Neural cell (in vitro differentiated cells): ENCODE measurements around the gene UCMA. TPM values are rescaled to one million over a fixed set of nuclear protein-coding genes. Genes with fewer than 3 reads are reported as not detected.

ENCODE experiments used
- H2AFZ ChIP-seq: fragments of 200-600, 300-800 bp; sonication (generic), shearing (Covaris generic); 2 replicates; pipeline ENCODE4 v1.6.0; 2014; ENCODE audit warnings: low read depth, mild to moderate bottlenecking, antibody characterized with exemption, low read length, moderate library complexity
- H3F3A ChIP-seq: fragments of 200-600 bp; shearing (Covaris generic); 2 replicates; pipeline ENCODE4 v1.6.1; 2016; ENCODE audit warnings: mild to moderate bottlenecking, moderate library complexity, mixed read lengths, antibody characterized with exemption, low read length; ENCODE audit not compliant: insufficient read depth, poor library complexity, severe bottlenecking
- H3K27ac ChIP-seq: fragments of 200-600, 300-800 bp; sonication (generic), shearing (Covaris generic); 2 replicates; pipeline ENCODE4 v1.5.1; 2014; ENCODE audit warnings: mild to moderate bottlenecking, low read length, moderate library complexity
- H3K27me3 ChIP-seq: fragments of 300-800, 200-600 bp; sonication (generic), shearing (Covaris generic); 2 replicates; pipeline ENCODE4 v1.6.0; 2014; ENCODE audit warnings: mild to moderate bottlenecking, low read depth, low read length, moderate library complexity; ENCODE audit not compliant: insufficient read depth
- H3K36me3 ChIP-seq: fragments of 300-800, 200-600 bp; sonication (generic), shearing (Covaris generic); 2 replicates; pipeline ENCODE4 v1.5.1; 2014; ENCODE audit warnings: mild to moderate bottlenecking, antibody characterized with exemption, low read length, moderate library complexity; ENCODE audit not compliant: insufficient read depth
- H3K4me2 ChIP-seq: fragments of 300-800, 200-600 bp; sonication (generic), shearing (Covaris generic); 2 replicates; pipeline ENCODE4 v1.6.0; 2014; ENCODE audit warnings: mild to moderate bottlenecking, low read length
- H3K4me3 ChIP-seq: fragments of 300-800, 200-600 bp; sonication (generic), shearing (Covaris generic); 2 replicates; pipeline ENCODE4 v1.5.1; 2014; ENCODE audit warnings: mild to moderate bottlenecking, low read length, moderate library complexity
- H3K79me2 ChIP-seq: fragments of 200-600 bp; shearing (Covaris generic); replicated peaks from 2 replicates; pipeline ENCODE4 v1.6.0; 2014; ENCODE audit warnings: mild to moderate bottlenecking, low read length, moderate library complexity; ENCODE audit not compliant: insufficient read depth
- H3K9ac ChIP-seq: fragments of 300-800, 200-600 bp; sonication (generic), shearing (Covaris generic); 2 replicates; pipeline ENCODE4 v1.6.1; 2016; ENCODE audit warnings: mild to moderate bottlenecking, low read length, mixed read lengths
- H3K9me2 ChIP-seq: fragments of 200-600 bp; shearing (Covaris generic); 2 replicates; pipeline ENCODE4 v1.6.1; 2016; ENCODE audit warnings: mild to moderate bottlenecking, low read length, mixed read lengths; ENCODE audit not compliant: insufficient read depth
- H3K9me3 ChIP-seq: fragments of 200-600, 300-800 bp; sonication (generic), shearing (Covaris generic); 2 replicates; pipeline ENCODE4 v1.6.1; 2016; ENCODE audit warnings: mild to moderate bottlenecking, mixed run types, low read length, moderate library complexity, mixed read lengths
- H4K20me1 ChIP-seq: fragments of 200-600 bp; shearing (Covaris generic); 2 replicates; pipeline ENCODE4 v1.6.1; 2016; ENCODE audit warnings: mild to moderate bottlenecking, mixed run types; ENCODE audit not compliant: insufficient read depth
- CTCF ChIP-seq: fragments of 450-650 bp; IDR thresholded peaks from 2 replicates; pipeline ENCODE4 v1.5.1; 2014; ENCODE audit warnings: antibody characterized with exemption, mild to moderate bottlenecking, moderate library complexity; ENCODE audit not compliant: poor library complexity, severe bottlenecking
- EP300 ChIP-seq: fragments of 450-650 bp; conservative IDR thresholded peaks from 2 replicates; pipeline ENCODE4 v1.6.1; 2014; ENCODE audit warnings: antibody characterized with exemption, mild to moderate bottlenecking, moderate library complexity; ENCODE audit not compliant: poor library complexity, severe bottlenecking
- EZH2 ChIP-seq: fragments of 200-600, 300-800 bp; shearing (Covaris generic), sonication (generic); IDR thresholded peaks from 2 replicates; pipeline ENCODE4 v1.6.1; 2014; ENCODE audit warnings: antibody characterized with exemption, low read length, borderline replicate concordance, mild to moderate bottlenecking; ENCODE audit not compliant: insufficient read depth, poor library complexity, severe bottlenecking
- MXI1 ChIP-seq: fragments of 450-650 bp; conservative IDR thresholded peaks from 2 replicates; pipeline ENCODE4 v1.6.1; 2014; ENCODE audit warnings: antibody characterized with exemption, mild to moderate bottlenecking; ENCODE audit not compliant: poor library complexity, severe bottlenecking
- POLR2AphosphoS5 ChIP-seq: IDR thresholded peaks from 2 replicates; pipeline ENCODE4 v1.6.1; 2012
- RAD21 ChIP-seq: fragments of 450-650 bp; conservative IDR thresholded peaks from 2 replicates; pipeline ENCODE4 v1.6.1; 2014; ENCODE audit warnings: antibody characterized with exemption, mild to moderate bottlenecking, moderate library complexity
- SMC3 ChIP-seq: fragments of 450-650 bp; conservative IDR thresholded peaks from 2 replicates; pipeline ENCODE4 v1.6.1; 2014; ENCODE audit warnings: antibody characterized with exemption, mild to moderate bottlenecking, moderate library complexity; ENCODE audit not compliant: poor library complexity
- TAF1 ChIP-seq: IDR thresholded peaks from 2 replicates; pipeline ENCODE4 v1.6.1; 2012; ENCODE audit warnings: low read depth
- polyA plus RNA-seq: library from polyadenylated mRNA; depleted of rRNA; stranded (reverse); fragments of >200 nt; gene quantifications from 2 replicates; pipeline ENCODE4 v1.2.3, GENCODE V29; 2014
- TF ChIP-seq, protein P1 (sequence below): IDR thresholded peaks from 2 replicates; pipeline ENCODE4 v1.6.1; 2012; ENCODE audit warnings: borderline replicate concordance

Gene UCMA
- polyA plus RNA-seq, 1 donor from 2014 or later: not detected

GRCh38 chr10:13253726-13254125 is 19.6 kb upstream of the UCMA start:
- Histone ChIP-seq H3K27ac (no peak overlapping the region), H3K36me3 (no peaks in the 10 kb centered on the region), H3K9ac (no peak overlapping the region), H3K4me2 (no peak overlapping the region), H3K27me3 (no peaks in the 10 kb centered on the region), H3K9me2 (no peaks in the 10 kb centered on the region), H3K4me3 (no peak overlapping the region), H4K20me1 (no peaks in the 10 kb centered on the region), H3K9me3 (no peaks in the 10 kb centered on the region), H3K79me2 (no peaks in the 10 kb centered on the region), H2AFZ (no peak overlapping the region), H3F3A (no peaks in the 10 kb centered on the region)
- TF ChIP-seq SMC3 (no peak), RAD21 (no peak), POLR2AphosphoS5 (no peak), TAF1 (no peak), EZH2 (no peak), EP300 (no peak), CTCF (no peak), MXI1 (no peak)
- TF ChIP-seq, protein P1, sequence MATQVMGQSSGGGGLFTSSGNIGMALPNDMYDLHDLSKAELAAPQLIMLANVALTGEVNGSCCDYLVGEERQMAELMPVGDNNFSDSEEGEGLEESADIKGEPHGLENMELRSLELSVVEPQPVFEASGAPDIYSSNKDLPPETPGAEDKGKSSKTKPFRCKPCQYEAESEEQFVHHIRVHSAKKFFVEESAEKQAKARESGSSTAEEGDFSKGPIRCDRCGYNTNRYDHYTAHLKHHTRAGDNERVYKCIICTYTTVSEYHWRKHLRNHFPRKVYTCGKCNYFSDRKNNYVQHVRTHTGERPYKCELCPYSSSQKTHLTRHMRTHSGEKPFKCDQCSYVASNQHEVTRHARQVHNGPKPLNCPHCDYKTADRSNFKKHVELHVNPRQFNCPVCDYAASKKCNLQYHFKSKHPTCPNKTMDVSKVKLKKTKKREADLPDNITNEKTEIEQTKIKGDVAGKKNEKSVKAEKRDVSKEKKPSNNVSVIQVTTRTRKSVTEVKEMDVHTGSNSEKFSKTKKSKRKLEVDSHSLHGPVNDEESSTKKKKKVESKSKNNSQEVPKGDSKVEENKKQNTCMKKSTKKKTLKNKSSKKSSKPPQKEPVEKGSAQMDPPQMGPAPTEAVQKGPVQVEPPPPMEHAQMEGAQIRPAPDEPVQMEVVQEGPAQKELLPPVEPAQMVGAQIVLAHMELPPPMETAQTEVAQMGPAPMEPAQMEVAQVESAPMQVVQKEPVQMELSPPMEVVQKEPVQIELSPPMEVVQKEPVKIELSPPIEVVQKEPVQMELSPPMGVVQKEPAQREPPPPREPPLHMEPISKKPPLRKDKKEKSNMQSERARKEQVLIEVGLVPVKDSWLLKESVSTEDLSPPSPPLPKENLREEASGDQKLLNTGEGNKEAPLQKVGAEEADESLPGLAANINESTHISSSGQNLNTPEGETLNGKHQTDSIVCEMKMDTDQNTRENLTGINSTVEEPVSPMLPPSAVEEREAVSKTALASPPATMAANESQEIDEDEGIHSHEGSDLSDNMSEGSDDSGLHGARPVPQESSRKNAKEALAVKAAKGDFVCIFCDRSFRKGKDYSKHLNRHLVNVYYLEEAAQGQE: no peak

GRCh38 chr10:13247784-13248183 is 13.6 kb upstream of the UCMA start:
- Histone ChIP-seq H4K20me1 (no peaks in the 10 kb centered on the region), H3K4me2 (no peak overlapping the region), H3K9me3 (no peaks in the 10 kb centered on the region), H3K79me2 (no peaks in the 10 kb centered on the region), H3F3A (no peaks in the 10 kb centered on the region), H3K36me3 (no peaks in the 10 kb centered on the region), H3K27ac (no peak overlapping the region), H2AFZ (no peak overlapping the region), H3K9me2 (no peaks in the 10 kb centered on the region), H3K27me3 (no peaks in the 10 kb centered on the region), H3K4me3 (no peak overlapping the region), H3K9ac (no peak overlapping the region)
- TF ChIP-seq RAD21 (no peak), SMC3 (no peak), EP300 (no peak), POLR2AphosphoS5 (no peak), CTCF (no peak), MXI1 (no peak)
- TF ChIP-seq, protein P1: no peak
